Upper lobe of left lung (tissue), 6 donors: ENCODE data around the gene DIDO1. TPM values are rescaled to one million over a fixed set of nuclear protein-coding genes. Genes with fewer than 3 reads are reported as not detected.

ENCODE experiments used
- ATAC-seq, 2 donors: fragments of 200-7000 bp; cut with Tn5 transposase; one replicate each; pipeline ENCODE4 v1.9.1; 2022; ENCODE audit warnings: mild to moderate bottlenecking in 2 of 2, moderate library complexity in 2 of 2; ENCODE audit not compliant: low FRiP score in 2 of 2
- DNase-seq, 2 donors: peaks; one replicate each; pipeline ENCODE4 v3.0.0-alpha.2; 2019 to 2020
- H3K27ac ChIP-seq, 4 donors: fragments of 200-600 bp; sonication (generic); one replicate each; pipeline ENCODE4 v1.5.1; 2016 to 2019
- H3K27me3 ChIP-seq, 4 donors: fragments of 200-600 bp; sonication (generic); one replicate each; pipeline ENCODE4 v1.5.1; 2017 to 2019
- H3K36me3 ChIP-seq, 4 donors: fragments of 200-600 bp; sonication (generic); one replicate each; pipeline ENCODE4 v1.5.1; 2016 to 2019
- H3K4me1 ChIP-seq, 4 donors: fragments of 200-600 bp; sonication (generic); one replicate each; pipeline ENCODE4 v1.5.1; 2018 to 2019
- H3K4me3 ChIP-seq, 4 donors: fragments of 200-600 bp; sonication (generic); one replicate each; pipeline ENCODE4 v1.5.1; 2017 to 2019; ENCODE audit warnings: mild to moderate bottlenecking in 2 of 4, moderate library complexity in 1 of 4
- H3K9me3 ChIP-seq, 4 donors: fragments of 200-600 bp; sonication (generic); one replicate each; pipeline ENCODE4 v1.5.1; 2018 to 2019
- EP300 ChIP-seq, 4 donors: sonication (generic); formaldehyde crosslinking; IDR thresholded peaks; one replicate each; pipeline ENCODE4 v1.5.1; 2017; ENCODE audit warnings: antibody characterized with exemption in 4 of 4, control low read depth in 2 of 4
- POLR2A ChIP-seq, 4 donors: fragments of 450-650 bp; IDR thresholded peaks; one replicate each; pipeline ENCODE4 v1.5.1; 2016 to 2017; ENCODE audit warnings: antibody characterized with exemption in 4 of 4, mild to moderate bottlenecking in 2 of 4
- POLR2AphosphoS5 ChIP-seq, 2 donors: sonication (generic); formaldehyde crosslinking; IDR thresholded peaks; one replicate each; pipeline ENCODE4 v1.5.1; 2017; ENCODE audit warnings: antibody characterized with exemption in 2 of 2
- WGBS, 2 donors: methylation state at CpG; one replicate each; pipeline ENCODE4 v1.1.5; 2017 to 2018; 5-methylcytosine and 5-hydroxymethylcytosine counted together
- total RNA-seq, 6 donors: library from RNA; depleted of rRNA in 4 of 6; stranded (reverse); fragments of >200 nt in 4 of 6; gene quantifications; one replicate each; pipeline versions ENCODE4 v1.1.0 to v1.2.1, GENCODE V29; 2016 to 2021
- TF ChIP-seq, protein P1 (sequence below), 6 experiments: fragments of 450-650 bp in 4 of 6; fragments of 200-600 bp in 2 of 6; sonication (generic) in 2 of 6; IDR thresholded peaks; one replicate each; pipeline ENCODE4 v1.5.1; 2016 to 2019; ENCODE audit warnings: antibody characterized with exemption in 6 of 6
- donor health status: DM: no; HTN: no; CAD: no; lungs with moderate emphysema.
- donor health status: DM: no; HTN: yes; CAD: no; lungs with severe emphysema.

Gene DIDO1
- total RNA-seq, 6 donors from 2014 or later, result 51.6 to 109 (median 58.9) TPM

DNA sequence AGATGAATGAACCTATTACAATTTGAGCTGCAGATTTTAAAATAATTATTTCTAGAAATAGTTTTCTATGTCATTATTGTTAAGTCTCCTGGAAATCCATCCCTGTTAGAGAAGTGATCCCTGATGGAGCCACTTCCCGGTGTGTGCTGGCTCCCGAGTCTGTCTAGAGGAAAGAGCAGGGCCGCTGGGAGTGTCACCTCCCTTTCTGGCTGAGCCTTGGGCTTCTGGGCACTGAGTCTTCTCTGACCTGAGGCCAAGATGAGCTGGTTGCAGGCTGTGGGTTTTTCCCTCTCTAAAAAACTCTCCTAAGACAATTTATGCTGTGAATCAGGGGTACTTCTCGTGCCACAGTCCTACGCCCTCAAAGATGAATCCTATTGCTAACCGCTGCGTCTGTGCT, 35.9 kb downstream of the DIDO1 start:
- no peak overlapping the region for H3K27ac ChIP-seq
- no peak for DNase-seq
- H3K36me3 ChIP-seq, result peaks cover 64 to 100% (median 80%) of the 10 kb centered on the region in 4 donors
- no peaks in the 10 kb centered on the region for H3K27me3 ChIP-seq
- 89 to 94% methylated on average over 3 to 7 of the region's 7 CpGs for WGBS, 2 donors
- H3K4me1 ChIP-seq, result no peaks in the 10 kb centered on the region
- H3K9me3 ChIP-seq, result no peaks in the 10 kb centered on the region
- no peak for ATAC-seq
- no peak overlapping the region for H3K4me3 ChIP-seq
- TF ChIP-seq EP300 (IDR thresholded peaks at IDR 0.05) (no peak), POLR2AphosphoS5 (IDR thresholded peaks at IDR 0.05) (no peak)
- TF ChIP-seq, protein P1, sequence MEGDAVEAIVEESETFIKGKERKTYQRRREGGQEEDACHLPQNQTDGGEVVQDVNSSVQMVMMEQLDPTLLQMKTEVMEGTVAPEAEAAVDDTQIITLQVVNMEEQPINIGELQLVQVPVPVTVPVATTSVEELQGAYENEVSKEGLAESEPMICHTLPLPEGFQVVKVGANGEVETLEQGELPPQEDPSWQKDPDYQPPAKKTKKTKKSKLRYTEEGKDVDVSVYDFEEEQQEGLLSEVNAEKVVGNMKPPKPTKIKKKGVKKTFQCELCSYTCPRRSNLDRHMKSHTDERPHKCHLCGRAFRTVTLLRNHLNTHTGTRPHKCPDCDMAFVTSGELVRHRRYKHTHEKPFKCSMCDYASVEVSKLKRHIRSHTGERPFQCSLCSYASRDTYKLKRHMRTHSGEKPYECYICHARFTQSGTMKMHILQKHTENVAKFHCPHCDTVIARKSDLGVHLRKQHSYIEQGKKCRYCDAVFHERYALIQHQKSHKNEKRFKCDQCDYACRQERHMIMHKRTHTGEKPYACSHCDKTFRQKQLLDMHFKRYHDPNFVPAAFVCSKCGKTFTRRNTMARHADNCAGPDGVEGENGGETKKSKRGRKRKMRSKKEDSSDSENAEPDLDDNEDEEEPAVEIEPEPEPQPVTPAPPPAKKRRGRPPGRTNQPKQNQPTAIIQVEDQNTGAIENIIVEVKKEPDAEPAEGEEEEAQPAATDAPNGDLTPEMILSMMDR (IDR thresholded peaks at IDR 0.05), result no peak

- ATAC-seq, result no peak
- peaks cover 64 to 94% (median 76%) of the 10 kb centered on the region in 4 donors for H3K36me3 ChIP-seq
- no peak for DNase-seq
- H3K9me3 ChIP-seq, result no peaks in the 10 kb centered on the region
- 90 to 92% methylated on average over 8 to 9 of the region's 9 CpGs for WGBS, 2 donors
- no peak overlapping the region for H3K4me3 ChIP-seq
- TF ChIP-seq EP300 (IDR thresholded peaks at IDR 0.05) (no peak), POLR2AphosphoS5 (IDR thresholded peaks at IDR 0.05) (no peak), POLR2A (IDR thresholded peaks at IDR 0.05) (no peak)
- TF ChIP-seq, protein P1 (IDR thresholded peaks at IDR 0.05), result no peak
- no peak overlapping the region for H3K27ac ChIP-seq
- H3K27me3 ChIP-seq, result no peaks in the 10 kb centered on the region
- no peaks in the 10 kb centered on the region for H3K4me1 ChIP-seq
Measured at GRCh38 chr20:62889871-62890270, 36.4 kb downstream of the DIDO1 start.

- Histone ChIP-seq H3K36me3 (peaks cover 60 to 90% (median 72%) of the 10 kb centered on the region in 4 donors), H3K4me3 (no peak overlapping the region), H3K27ac (no peak overlapping the region), H3K27me3 (no peaks in the 10 kb centered on the region), H3K4me1 (no peaks in the 10 kb centered on the region), H3K9me3 (no peaks in the 10 kb centered on the region)
- DNase-seq, result no peak
- 91 to 93% methylated on average over 8 of the region's 8 CpGs for WGBS, 2 donors
- no peak for ATAC-seq
- TF ChIP-seq, protein P1 (IDR thresholded peaks at IDR 0.05), result no peak
- TF ChIP-seq POLR2AphosphoS5 (IDR thresholded peaks at IDR 0.05), result no peak
Measured at GRCh38 chr20:62889411-62889810, 36.9 kb downstream of the DIDO1 start.

GRCh38 chr20:62888910-62889309, 37.4 kb downstream of the DIDO1 start:
- no peak for DNase-seq
- ATAC-seq, result no peak
- 95 to 97% methylated on average over 13 to 17 of the region's 17 CpGs for WGBS, 2 donors

GRCh38 chr20:62888406-62888805, 37.9 kb downstream of the DIDO1 start:
- peaks cover 50 to 80% (median 62%) of the 10 kb centered on the region in 4 donors for H3K36me3 ChIP-seq
- WGBS, 2 donors, result 95 to 96% methylated on average over 12 to 16 of the region's 16 CpGs
- no peaks in the 10 kb centered on the region for H3K4me1 ChIP-seq
- no peak overlapping the region for H3K4me3 ChIP-seq
- ATAC-seq (no peak), DNase-seq (no peak)
- H3K27me3 ChIP-seq, result no peaks in the 10 kb centered on the region
- no peaks in the 10 kb centered on the region for H3K9me3 ChIP-seq
- TF ChIP-seq POLR2AphosphoS5 (IDR thresholded peaks at IDR 0.05), result no peak
- TF ChIP-seq, protein P1 (IDR thresholded peaks at IDR 0.05), result no peak
- no peak for TF ChIP-seq POLR2A (IDR thresholded peaks at IDR 0.05)
- no peak for TF ChIP-seq EP300 (IDR thresholded peaks at IDR 0.05)
- no peak overlapping the region for H3K27ac ChIP-seq

More at GRCh38 chr20:62888910-62889309, 37.4 kb downstream of the DIDO1 start:
- Histone ChIP-seq H3K27ac (no peak overlapping the region), H3K27me3 (no peaks in the 10 kb centered on the region), H3K4me1 (no peaks in the 10 kb centered on the region), H3K9me3 (no peaks in the 10 kb centered on the region), H3K4me3 (no peak overlapping the region), H3K36me3 (peaks cover 55 to 85% (median 67%) of the 10 kb centered on the region in 4 donors)
- no peak for TF ChIP-seq POLR2AphosphoS5 (IDR thresholded peaks at IDR 0.05)
- TF ChIP-seq EP300 (IDR thresholded peaks at IDR 0.05), result no peak
- TF ChIP-seq, protein P1 (IDR thresholded peaks at IDR 0.05), result no peak
- TF ChIP-seq POLR2A (IDR thresholded peaks at IDR 0.05), result no peak
